GM21717 (cell line): ENCODE results near the gene VAT1.
"Not testable (repeated sequence)": the region's sequence is repeated elsewhere in the genome, so short reads cannot be mapped to it uniquely, and the experiment has no call there.

Experiments
- ATAC-seq: cut with Tn5 transposase; IDR thresholded peaks from one replicate; pipeline ENCODE4 v1.9.1; 2021; ENCODE audit warnings: mild to moderate bottlenecking, moderate library complexity; ENCODE audit not compliant: unreplicated experiment

The VAT1 gene

DNA sequence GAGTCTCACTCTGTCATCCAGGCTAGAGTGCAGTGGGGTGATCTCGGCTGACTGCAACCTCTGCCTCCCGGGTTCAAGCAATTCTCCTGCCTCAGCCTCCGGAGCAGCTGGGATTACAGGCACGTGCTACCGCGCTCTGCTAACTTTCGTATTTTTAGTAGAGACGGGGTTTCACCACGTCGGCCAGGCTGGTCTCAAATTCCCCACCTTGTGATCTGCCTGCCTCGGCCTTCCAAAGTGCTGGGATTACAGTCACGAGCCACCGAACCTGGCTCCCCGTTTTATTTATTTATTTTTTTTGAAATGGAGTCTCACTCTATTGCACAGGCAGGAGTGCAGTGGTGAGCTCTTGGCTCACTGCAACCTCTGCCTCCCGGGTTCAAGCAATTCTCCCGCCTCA is 46.5 kb downstream of the VAT1 start:
- not testable (repeated sequence) for ATAC-seq

DNA sequence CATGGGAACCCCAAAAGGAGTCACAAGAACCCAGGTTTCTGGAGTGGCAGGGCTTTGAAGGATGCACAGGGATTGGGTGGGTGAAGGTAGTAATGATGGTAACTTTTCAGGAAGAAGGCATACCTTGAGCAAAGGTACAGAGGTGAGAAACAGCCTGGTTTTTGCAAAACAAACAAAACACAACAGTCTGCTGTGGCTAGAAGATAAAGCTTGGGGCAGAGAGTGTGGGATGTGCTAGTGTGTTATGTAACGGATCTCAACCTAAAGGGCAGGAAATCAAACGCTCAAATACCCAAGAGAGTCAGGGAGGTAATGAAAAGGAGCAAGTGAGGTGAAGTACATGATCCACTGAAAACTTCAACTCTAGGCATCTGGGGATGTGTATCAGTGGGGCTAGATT is 46.9 kb downstream of the VAT1 start:
- ATAC-seq, result no peak

DNA sequence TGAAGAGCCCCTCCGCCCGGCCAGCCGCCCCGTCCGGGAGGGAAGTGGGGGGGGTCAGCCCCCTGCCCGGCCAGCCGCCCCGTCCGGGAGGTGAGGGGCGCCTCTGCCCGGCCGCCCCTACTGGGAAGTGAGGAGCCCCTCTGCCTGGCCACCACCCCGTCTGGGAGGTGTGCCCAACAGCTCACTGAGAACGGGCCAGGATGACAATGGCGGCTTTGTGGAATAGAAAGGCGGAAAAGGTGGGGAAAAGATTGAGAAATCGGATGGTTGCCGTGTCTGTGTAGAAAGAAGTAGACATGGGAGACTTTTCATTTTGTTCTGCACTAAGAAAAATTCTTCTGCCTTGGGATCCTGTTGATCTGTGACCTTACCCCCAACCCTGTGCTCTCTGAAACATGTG is 48.9 kb downstream of the VAT1 start:
- ATAC-seq, result not testable (repeated sequence)

DNA sequence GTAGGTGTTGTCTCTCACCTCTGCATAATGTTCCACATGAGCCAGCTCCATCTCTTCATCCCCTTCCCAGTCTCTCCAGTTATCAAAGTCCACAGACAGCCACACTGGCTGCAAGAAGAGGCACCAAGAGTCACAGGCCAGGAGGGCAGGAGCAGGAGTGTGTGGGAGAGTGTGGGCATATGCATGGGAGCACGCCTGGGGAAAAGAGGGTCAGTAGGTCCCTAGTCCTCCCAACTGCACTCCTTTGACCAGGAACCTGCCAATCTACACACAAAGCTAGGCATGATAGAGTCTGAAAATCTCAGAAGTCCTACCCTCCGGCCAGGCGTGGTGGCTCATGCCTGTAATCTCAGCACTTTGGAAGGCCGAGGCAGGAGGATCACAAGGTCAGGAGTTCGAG is 50.6 kb downstream of the VAT1 start:
- no peak for ATAC-seq

DNA sequence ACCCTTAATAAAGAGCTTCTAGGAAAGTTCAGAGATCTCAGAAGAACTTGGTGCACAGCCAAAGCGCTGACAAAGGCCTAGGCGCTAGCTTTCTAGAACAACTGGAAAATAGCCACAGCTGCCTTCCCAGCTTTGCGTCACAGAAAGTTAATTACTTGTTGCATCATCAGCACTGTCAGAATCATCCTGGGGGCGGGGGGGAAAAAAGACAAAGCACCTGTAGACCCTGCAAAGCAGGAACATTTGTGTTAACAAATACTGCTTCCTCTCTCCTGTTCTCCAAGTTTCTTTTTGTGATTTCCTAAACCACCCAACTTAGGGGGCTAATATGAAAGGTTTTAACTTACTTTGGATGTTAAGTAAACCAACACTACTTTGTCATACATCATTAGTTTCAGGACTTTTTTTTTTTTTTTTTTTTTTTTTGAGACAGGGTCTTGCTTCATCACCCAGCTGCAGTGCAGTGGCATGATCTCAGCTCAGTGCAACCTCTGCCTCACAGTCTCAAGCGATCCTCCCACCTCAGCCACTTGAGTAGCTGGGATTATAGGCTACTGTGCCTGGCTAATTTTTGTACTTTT is 53.1 kb downstream of the VAT1 start:
- no peak for ATAC-seq

DNA sequence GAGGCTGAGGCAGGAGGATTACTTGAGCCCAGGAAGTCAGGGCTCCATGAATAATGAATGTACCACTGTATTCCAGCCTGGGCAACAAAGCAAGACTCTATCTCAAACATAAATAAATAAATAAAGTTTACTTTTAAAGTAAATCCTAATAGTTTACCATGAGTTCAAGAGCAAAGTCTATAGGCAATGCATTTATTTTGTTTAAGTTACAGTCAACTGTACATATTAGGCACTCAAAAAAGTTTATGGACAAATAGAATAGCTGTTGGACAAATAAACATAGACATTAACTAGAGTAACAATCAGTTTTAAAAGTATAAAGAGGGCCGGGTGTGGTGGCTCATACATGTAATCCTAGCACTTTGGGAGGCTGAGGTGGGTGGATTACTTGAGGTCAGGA is 54.3 kb downstream of the VAT1 start:
- ATAC-seq, result no peak
